ENCODE data around the gene SLC6A12.

Gene SLC6A12

DNA sequence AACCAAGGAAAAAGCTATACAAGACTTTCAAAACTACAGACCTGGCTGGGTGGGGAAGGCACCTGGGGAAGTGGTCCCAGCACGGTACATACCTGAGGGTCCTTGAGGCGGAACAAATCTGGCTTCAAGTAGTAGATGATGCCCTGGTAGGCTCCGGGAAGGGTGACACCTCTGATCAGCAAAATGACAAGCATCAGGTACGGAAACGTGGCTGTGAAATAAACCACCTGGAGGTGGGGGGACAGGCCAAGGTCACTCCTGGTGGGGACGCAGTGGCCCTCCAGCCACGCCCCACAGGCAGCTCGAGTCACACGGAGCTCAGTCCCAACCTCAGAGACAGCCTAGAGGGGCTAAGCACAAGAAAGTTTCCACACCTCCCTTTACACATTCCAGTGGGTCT lies 15.3 kb downstream of the SLC6A12 start:
- H3K27ac ChIP-seq (ENCODE audit: low read length), result no peak overlapping the region
- H3K4me1 ChIP-seq (ENCODE audit: control insufficient read depth, insufficient read depth, low read length), result peaks cover 9% of the 10 kb centered on the region
- no CpG with 5 or more reads among the region's 9 CpGs for whole genome bisulfite sequencing (ENCODE audit: insufficient coverage, insufficient read length)
- no peak overlapping the region for H3K4me3 ChIP-seq (ENCODE audit: low read length)
- no peak for DNase-seq (ENCODE audit: low read depth, low spot score)
- no peaks in the 10 kb centered on the region for H3K9me3 ChIP-seq (ENCODE audit: control insufficient read depth, insufficient read depth, low read length)
- H3K36me3 ChIP-seq (ENCODE audit: control insufficient read depth, insufficient read depth, low read length), result no peaks in the 10 kb centered on the region
- H3K27me3 ChIP-seq (ENCODE audit: control insufficient read depth, insufficient read depth, low read length), result peaks cover 10% of the 10 kb centered on the region

DNA sequence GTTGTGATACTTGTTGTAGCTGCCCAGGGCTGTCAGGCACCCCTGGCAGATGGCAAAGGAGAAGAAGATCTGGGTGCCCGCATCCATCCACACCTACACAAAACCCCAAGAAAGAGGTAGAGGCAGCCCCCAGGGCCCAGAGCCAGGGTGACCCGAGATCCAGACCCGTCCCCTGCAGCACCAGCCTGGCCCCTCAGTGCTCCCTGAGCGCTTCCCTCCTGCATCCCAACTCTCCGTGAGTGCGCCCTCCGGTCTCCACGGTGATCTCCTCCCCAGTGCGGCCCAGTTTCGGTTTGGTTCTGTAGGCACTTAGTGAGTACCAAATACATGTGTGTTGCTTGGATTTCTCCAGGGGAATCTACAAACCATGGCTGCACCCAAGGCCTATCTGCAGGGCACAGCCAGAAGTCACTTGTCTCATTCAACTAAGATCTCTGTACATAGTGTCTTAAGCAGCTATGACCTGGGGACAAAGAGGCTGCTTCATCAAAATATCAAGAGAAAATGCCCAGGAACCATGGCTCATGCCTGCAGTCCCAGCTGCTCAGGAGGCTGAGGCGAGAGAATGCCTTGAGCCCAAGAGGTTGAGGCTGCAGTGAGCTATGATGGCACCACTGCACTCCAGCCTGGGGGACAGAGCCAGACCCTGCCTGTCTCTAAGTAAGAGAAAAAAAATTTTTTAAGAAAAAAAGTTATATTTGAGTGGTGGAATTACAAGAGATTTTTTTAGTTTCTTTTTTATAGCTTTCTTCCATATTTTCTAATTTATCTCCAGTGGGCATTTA lies 15.9 kb downstream of the SLC6A12 start:
- peaks cover 9% of the 10 kb centered on the region for H3K4me1 ChIP-seq (ENCODE audit: control insufficient read depth, insufficient read depth, low read length)
- DNase-seq (ENCODE audit: low read depth, low spot score), result no peak
- no peaks in the 10 kb centered on the region for H3K9me3 ChIP-seq (ENCODE audit: control insufficient read depth, insufficient read depth, low read length)
- H3K27ac ChIP-seq (ENCODE audit: low read length), result no peak overlapping the region
- no CpG with 5 or more reads among the region's 11 CpGs for WGBS (ENCODE audit: insufficient coverage, insufficient read length)
- H3K27me3 ChIP-seq (ENCODE audit: control insufficient read depth, insufficient read depth, low read length), result peaks cover 9% of the 10 kb centered on the region
- no peaks in the 10 kb centered on the region for H3K36me3 ChIP-seq (ENCODE audit: control insufficient read depth, insufficient read depth, low read length)
- H3K4me3 ChIP-seq (ENCODE audit: low read length), result no peak overlapping the region

DNA sequence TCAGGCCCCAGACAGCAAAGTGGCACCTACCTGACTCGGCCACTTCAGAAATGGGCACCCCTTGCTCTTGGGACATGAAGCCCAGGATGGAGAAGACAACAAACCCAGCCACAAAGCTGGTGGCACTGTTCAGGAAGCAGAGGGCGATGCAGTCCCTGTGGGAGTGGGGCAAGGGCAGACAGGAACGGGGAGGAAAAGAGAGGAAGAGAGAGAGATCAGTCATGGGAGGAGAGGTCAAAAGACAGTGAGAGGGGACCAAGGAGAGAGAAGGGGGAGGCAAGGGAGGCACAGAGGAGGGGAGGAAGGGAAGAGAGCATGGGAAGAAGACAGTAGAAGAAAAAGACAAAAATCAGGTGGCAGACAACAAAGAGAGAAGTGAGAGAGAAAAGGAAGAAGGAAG lies 16.6 kb downstream of the SLC6A12 start:
- Histone ChIP-seq H3K36me3 (ENCODE audit: control insufficient read depth, insufficient read depth, low read length) (no peaks in the 10 kb centered on the region), H3K27ac (ENCODE audit: low read length) (no peak overlapping the region), H3K4me1 (ENCODE audit: control insufficient read depth, insufficient read depth, low read length) (peaks cover 4% of the 10 kb centered on the region), H3K4me3 (ENCODE audit: low read length) (no peak overlapping the region), H3K9me3 (ENCODE audit: control insufficient read depth, insufficient read depth, low read length) (no peaks in the 10 kb centered on the region), H3K27me3 (ENCODE audit: control insufficient read depth, insufficient read depth, low read length) (peaks cover 3% of the 10 kb centered on the region; the same call in 1 of the 2 replicates)
- no CpG with 5 or more reads among the region's 3 CpGs for WGBS (ENCODE audit: insufficient coverage, insufficient read length)
- no peak for DNase-seq (ENCODE audit: low read depth, low spot score)

DNA sequence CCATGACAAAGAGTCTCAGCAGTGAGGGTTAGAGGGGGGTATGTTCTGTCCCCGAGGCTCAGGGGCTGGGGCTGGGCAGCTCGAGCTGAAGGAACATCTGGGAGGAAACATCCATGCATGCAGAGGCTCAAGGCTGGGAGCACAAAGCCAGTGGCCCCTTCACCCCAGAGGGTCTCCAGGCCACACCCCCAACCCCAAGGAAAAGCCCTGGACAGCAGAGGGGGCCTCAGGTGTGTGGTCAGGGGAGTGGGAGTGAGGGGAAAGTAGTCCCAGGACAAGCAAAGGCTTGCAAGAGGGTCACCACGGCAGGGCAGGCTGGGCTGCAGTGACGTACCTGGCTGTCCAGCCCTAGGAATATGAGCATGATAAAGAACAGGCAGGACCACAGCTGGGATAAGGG lies 17.5 kb downstream of the SLC6A12 start:
- no peak overlapping the region for H3K27ac ChIP-seq (ENCODE audit: low read length)
- H3K9me3 ChIP-seq (ENCODE audit: control insufficient read depth, insufficient read depth, low read length), result no peaks in the 10 kb centered on the region
- no peaks in the 10 kb centered on the region for H3K27me3 ChIP-seq (ENCODE audit: control insufficient read depth, insufficient read depth, low read length)
- no peaks in the 10 kb centered on the region for H3K36me3 ChIP-seq (ENCODE audit: control insufficient read depth, insufficient read depth, low read length)
- no peak overlapping the region for H3K4me3 ChIP-seq (ENCODE audit: low read length)
- DNase-seq (ENCODE audit: low read depth, low spot score), result no peak
- WGBS (ENCODE audit: insufficient coverage, insufficient read length), result no CpG with 5 or more reads among the region's 4 CpGs
- peaks cover 2% of the 10 kb centered on the region; the same call in 1 of the 2 replicates for H3K4me1 ChIP-seq (ENCODE audit: control insufficient read depth, insufficient read depth, low read length)

DNA sequence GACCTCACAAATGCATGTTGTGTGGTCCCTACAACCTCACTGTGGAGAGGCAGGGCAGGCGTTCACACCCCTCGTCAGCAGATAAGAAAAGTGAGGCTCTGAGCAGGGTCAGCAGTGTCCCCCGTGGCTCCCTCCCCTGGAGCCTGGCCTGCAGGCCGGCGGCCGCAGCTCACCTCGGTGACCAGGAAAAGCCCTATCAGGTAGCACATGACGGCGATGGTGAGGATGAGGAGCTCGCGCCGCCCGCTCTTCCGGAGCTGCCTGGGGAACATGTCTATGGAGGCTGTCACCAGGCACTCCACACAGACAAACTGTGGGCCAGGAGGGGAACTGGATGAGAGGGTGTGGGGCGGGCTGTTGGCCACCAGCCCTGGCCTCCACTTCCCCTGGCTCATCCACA lies 18.0 kb downstream of the SLC6A12 start:
- H3K4me3 ChIP-seq (ENCODE audit: low read length), result no peak overlapping the region
- no peak for DNase-seq (ENCODE audit: low read depth, low spot score)
- WGBS (ENCODE audit: insufficient coverage, insufficient read length), result no CpG with 5 or more reads among the region's 15 CpGs
- H3K36me3 ChIP-seq (ENCODE audit: control insufficient read depth, insufficient read depth, low read length), result no peaks in the 10 kb centered on the region
- H3K4me1 ChIP-seq (ENCODE audit: control insufficient read depth, insufficient read depth, low read length), result peaks cover 2% of the 10 kb centered on the region; the same call in 1 of the 2 replicates
- H3K27me3 ChIP-seq (ENCODE audit: control insufficient read depth, insufficient read depth, low read length), result no peaks in the 10 kb centered on the region
- no peaks in the 10 kb centered on the region for H3K9me3 ChIP-seq (ENCODE audit: control insufficient read depth, insufficient read depth, low read length)
- no peak overlapping the region for H3K27ac ChIP-seq (ENCODE audit: low read length)

DNA sequence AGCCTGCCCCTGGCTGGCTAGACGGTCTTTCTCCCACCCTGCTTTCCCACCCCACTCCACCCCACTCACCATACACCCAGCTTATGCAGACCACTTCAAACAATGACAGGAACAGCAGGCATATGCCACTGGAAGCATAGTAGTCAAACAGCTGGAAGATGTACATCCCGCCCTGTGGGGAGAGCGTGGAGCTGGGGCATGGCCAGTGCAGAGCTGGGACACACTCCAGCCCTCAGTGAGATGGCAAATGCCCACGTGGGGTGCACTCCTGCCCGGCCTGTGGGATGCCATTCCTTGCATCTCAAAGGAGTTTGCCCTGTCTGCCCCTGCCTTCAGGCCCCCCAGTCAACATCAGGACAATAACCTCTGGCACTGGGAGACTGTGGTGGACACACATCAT lies 18.8 kb downstream of the SLC6A12 start:
- no CpG with 5 or more reads among the region's 5 CpGs for WGBS (ENCODE audit: insufficient coverage, insufficient read length)
- Histone ChIP-seq H3K9me3 (ENCODE audit: control insufficient read depth, insufficient read depth, low read length) (no peaks in the 10 kb centered on the region), H3K4me1 (ENCODE audit: control insufficient read depth, insufficient read depth, low read length) (peaks cover 2% of the 10 kb centered on the region; the same call in 1 of the 2 replicates), H3K27ac (ENCODE audit: low read length) (no peak overlapping the region), H3K36me3 (ENCODE audit: control insufficient read depth, insufficient read depth, low read length) (no peaks in the 10 kb centered on the region), H3K4me3 (ENCODE audit: low read length) (no peak overlapping the region), H3K27me3 (ENCODE audit: control insufficient read depth, insufficient read depth, low read length) (no peaks in the 10 kb centered on the region)
- DNase-seq (ENCODE audit: low read depth, low spot score), result no peak

DNA sequence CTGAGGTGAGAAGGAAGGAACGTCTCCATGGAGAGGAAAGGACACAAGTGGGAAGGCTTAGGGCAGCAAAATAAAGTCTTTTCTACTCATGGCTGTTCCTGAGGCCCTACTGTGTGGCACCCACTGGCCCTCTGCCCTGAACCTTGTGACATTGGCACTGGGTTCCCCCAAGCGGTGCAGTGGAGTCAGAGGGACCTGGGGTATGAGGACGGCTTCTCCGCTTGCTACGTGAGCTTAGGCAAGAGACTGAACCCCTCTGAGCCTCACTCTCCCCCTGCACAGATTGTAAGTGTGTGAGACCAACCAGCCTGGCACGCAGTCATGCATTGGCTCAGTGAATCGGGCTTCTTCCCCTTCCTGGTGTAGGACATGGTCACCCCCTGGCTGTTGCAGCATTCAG lies 19.7 kb downstream of the SLC6A12 start:
- WGBS (ENCODE audit: insufficient coverage, insufficient read length), result no CpG with 5 or more reads among the region's 7 CpGs
- H3K4me3 ChIP-seq (ENCODE audit: low read length), result no peak overlapping the region
- H3K4me1 ChIP-seq (ENCODE audit: control insufficient read depth, insufficient read depth, low read length), result peaks cover 2% of the 10 kb centered on the region; the same call in 1 of the 2 replicates
- no peak overlapping the region for H3K27ac ChIP-seq (ENCODE audit: low read length)
- no peaks in the 10 kb centered on the region for H3K9me3 ChIP-seq (ENCODE audit: control insufficient read depth, insufficient read depth, low read length)
- DNase-seq (ENCODE audit: low read depth, low spot score), result no peak
- no peaks in the 10 kb centered on the region for H3K27me3 ChIP-seq (ENCODE audit: control insufficient read depth, insufficient read depth, low read length)
- H3K36me3 ChIP-seq (ENCODE audit: control insufficient read depth, insufficient read depth, low read length), result no peaks in the 10 kb centered on the region

DNA sequence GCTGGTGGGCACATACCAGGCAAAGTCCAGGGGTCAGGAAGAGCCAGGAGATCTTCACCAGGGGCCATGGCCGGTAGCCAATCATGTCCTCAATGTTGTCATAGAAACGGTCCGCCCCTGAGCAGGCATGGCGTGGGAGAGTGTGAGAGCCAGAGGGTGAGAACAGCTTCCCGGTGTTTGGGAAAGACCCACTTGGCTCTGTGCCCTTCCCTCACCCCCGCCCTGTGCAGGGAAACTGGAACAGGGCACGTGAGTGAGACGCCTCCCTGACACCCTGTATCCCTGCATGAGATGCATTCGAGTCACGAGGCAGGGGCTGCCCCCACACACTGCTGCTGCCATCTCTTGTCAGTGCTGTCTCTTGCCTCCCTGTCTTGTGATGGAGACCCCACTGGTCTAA lies 20.7 kb downstream of the SLC6A12 start:
- DNase-seq (ENCODE audit: low read depth, low spot score), result no peak
- H3K4me3 ChIP-seq (ENCODE audit: low read length), result no peak overlapping the region
- no CpG with 5 or more reads among the region's 10 CpGs for WGBS (ENCODE audit: insufficient coverage, insufficient read length)

DNA sequence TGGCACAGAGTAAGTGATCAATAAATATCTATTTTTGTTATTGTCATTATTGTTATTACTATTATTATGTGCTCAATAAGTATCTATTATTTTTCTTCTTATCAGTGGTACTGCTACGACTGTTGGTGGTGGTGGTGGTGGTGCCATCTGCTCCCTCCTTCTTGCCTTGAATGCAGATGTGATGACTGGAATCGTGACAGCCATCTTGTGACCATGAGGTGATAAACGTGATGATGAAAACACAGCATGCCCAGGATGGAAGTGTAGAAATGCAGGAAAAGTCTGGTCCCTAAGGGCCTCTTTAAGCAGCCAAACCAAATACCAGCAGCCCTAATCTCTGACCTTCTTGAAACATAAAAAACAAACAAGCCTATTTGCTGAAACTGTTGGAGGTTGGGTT lies 22.4 kb downstream of the SLC6A12 start:
- Histone ChIP-seq H3K27me3 (ENCODE audit: control insufficient read depth, insufficient read depth, low read length) (peaks cover 2% of the 10 kb centered on the region; the same call in 1 of the 2 replicates), H3K4me3 (ENCODE audit: low read length) (no peak overlapping the region), H3K27ac (ENCODE audit: low read length) (no peak overlapping the region), H3K9me3 (ENCODE audit: control insufficient read depth, insufficient read depth, low read length) (no peaks in the 10 kb centered on the region), H3K4me1 (ENCODE audit: control insufficient read depth, insufficient read depth, low read length) (peaks cover 3% of the 10 kb centered on the region; the same call in 1 of the 2 replicates), H3K36me3 (ENCODE audit: control insufficient read depth, insufficient read depth, low read length) (no peaks in the 10 kb centered on the region)
- no peak for DNase-seq (ENCODE audit: low read depth, low spot score)
- whole genome bisulfite sequencing (ENCODE audit: insufficient coverage, insufficient read length), result no CpG with 5 or more reads among the region's 3 CpGs

More for the DNA sequence above, 20.7 kb downstream of the SLC6A12 start:
- peaks cover 2% of the 10 kb centered on the region; the same call in 1 of the 2 replicates for H3K27me3 ChIP-seq (ENCODE audit: control insufficient read depth, insufficient read depth, low read length)
- H3K9me3 ChIP-seq (ENCODE audit: control insufficient read depth, insufficient read depth, low read length), result no peaks in the 10 kb centered on the region
- no peak overlapping the region for H3K27ac ChIP-seq (ENCODE audit: low read length)
- H3K4me1 ChIP-seq (ENCODE audit: control insufficient read depth, insufficient read depth, low read length), result peaks cover 3% of the 10 kb centered on the region; the same call in 1 of the 2 replicates
- H3K36me3 ChIP-seq (ENCODE audit: control insufficient read depth, insufficient read depth, low read length), result no peaks in the 10 kb centered on the region

DNA sequence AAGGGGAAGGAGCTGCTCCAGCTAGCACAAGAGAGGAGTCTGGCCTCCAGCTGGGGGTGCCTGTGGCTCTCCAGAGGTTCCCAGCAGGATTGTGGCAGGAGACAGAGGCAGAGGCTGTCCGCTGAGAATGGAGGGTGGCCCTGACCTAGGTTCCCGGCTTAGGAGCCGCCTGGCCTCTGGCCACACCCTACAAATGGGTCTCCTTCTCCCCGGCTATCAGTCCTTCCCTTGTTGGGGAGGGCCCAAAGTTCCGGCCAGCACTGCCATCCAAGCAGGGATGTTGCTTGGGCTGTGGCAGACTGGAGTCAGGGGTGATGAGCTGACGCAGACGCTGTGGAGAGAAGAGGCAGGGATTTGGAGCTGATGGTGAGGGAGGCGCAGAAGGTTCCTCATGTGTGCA lies 23.1 kb downstream of the SLC6A12 start:
- no peak for DNase-seq (ENCODE audit: low read depth, low spot score)
- Histone ChIP-seq H3K9me3 (ENCODE audit: control insufficient read depth, insufficient read depth, low read length) (no peaks in the 10 kb centered on the region), H3K4me1 (ENCODE audit: control insufficient read depth, insufficient read depth, low read length) (0 out of 2 replicates have a peak, but pooled peaks cover 1% of the 10 kb centered on the region), H3K27me3 (ENCODE audit: control insufficient read depth, insufficient read depth, low read length) (peaks cover 2% of the 10 kb centered on the region; the same call in 1 of the 2 replicates), H3K36me3 (ENCODE audit: control insufficient read depth, insufficient read depth, low read length) (no peaks in the 10 kb centered on the region), H3K4me3 (ENCODE audit: low read length) (no peak overlapping the region), H3K27ac (ENCODE audit: low read length) (no peak overlapping the region)
- WGBS (ENCODE audit: insufficient coverage, insufficient read length), result no CpG with 5 or more reads among the region's 8 CpGs

DNA sequence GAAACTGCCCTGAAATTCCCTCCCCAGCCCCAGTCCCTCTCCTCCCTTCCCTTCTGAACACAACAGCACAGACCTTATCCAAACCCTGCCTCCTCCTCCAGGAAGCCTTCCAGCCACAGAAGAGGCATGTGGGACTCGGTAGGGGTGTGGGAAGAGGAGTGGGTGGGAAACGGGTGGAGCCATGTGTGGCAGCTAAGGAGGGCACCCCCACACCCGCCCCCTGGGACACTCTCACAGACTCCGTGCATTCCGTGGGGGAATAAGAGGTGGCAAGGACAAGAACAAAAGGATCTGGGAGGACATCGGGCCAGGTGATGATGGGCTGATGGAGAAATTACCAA lies 24.4 kb downstream of the SLC6A12 start:
- WGBS (ENCODE audit: insufficient coverage, insufficient read length), result no CpG with 5 or more reads among the region's 6 CpGs
- H3K27me3 ChIP-seq (ENCODE audit: control insufficient read depth, insufficient read depth, low read length), result peaks cover 2% of the 10 kb centered on the region; the same call in 1 of the 2 replicates
- no peaks in the 10 kb centered on the region for H3K36me3 ChIP-seq (ENCODE audit: control insufficient read depth, insufficient read depth, low read length)
- DNase-seq (ENCODE audit: low read depth, low spot score), result no peak
- H3K27ac ChIP-seq (ENCODE audit: low read length), result no peak overlapping the region
- H3K4me3 ChIP-seq (ENCODE audit: low read length), result no peak overlapping the region
- 0 out of 2 replicates have a peak, but pooled peaks cover 1% of the 10 kb centered on the region for H3K4me1 ChIP-seq (ENCODE audit: control insufficient read depth, insufficient read depth, low read length)
- H3K9me3 ChIP-seq (ENCODE audit: control insufficient read depth, insufficient read depth, low read length), result no peaks in the 10 kb centered on the region

All from iPS DF 6.9 (cell line).